HepG2 (cell line): Measurements from ENCODE around the gene YBX2. TPM values are rescaled to one million over a fixed set of nuclear protein-coding genes. Genes with fewer than 3 reads are reported as not detected.

Source experiments
- ATF7-NPFF ChIP-seq: sonication (generic); formaldehyde crosslinking; IDR thresholded peaks from 2 replicates; pipeline ENCODE4 v1.8.1; 2023; ENCODE audit warnings: mild to moderate bottlenecking, low read depth, missing genetic modification reagents, moderate library complexity
- BRCA1 ChIP-seq: sonication (generic); formaldehyde crosslinking; IDR thresholded peaks from 2 replicates; pipeline ENCODE4 v1.4.0; 2020; ENCODE audit warnings: missing genetic modification reagents
- DZIP1 ChIP-seq: sonication (generic); formaldehyde crosslinking; IDR thresholded peaks from 2 replicates; pipeline ENCODE4 v1.5.0; 2020; ENCODE audit warnings: mild to moderate bottlenecking, missing genetic modification reagents
- HNRNPL ChIP-seq: fragments of 200-400 bp; formaldehyde crosslinking; IDR thresholded peaks from 2 replicates; pipeline ENCODE4 v1.6.1; 2017; ENCODE audit warnings: mild to moderate bottlenecking, low read depth, low read length
- ISL2 ChIP-seq: sonication (generic); formaldehyde crosslinking; IDR thresholded peaks from 2 replicates; pipeline ENCODE4 v1.5.0; 2020; ENCODE audit warnings: missing genetic modification reagents
- MATR3 ChIP-seq: sonication (generic); formaldehyde crosslinking; IDR thresholded peaks from 2 replicates; pipeline ENCODE4 v1.4.0; 2020; ENCODE audit warnings: missing genetic modification reagents
- MED1 ChIP-seq: sonication (generic); formaldehyde crosslinking; IDR thresholded peaks from 2 replicates; pipeline ENCODE4 v1.4.0; 2020; ENCODE audit warnings: missing genetic modification reagents
- ZBTB37 ChIP-seq: sonication (generic); formaldehyde crosslinking; IDR thresholded peaks from 2 replicates; pipeline ENCODE4 v1.4.0; 2020; ENCODE audit warnings: mild to moderate bottlenecking, missing genetic modification reagents
- ZFP36L1 ChIP-seq: sonication (generic); formaldehyde crosslinking; IDR thresholded peaks from 2 replicates; pipeline ENCODE4 v1.8.0; 2022; ENCODE audit warnings: mild to moderate bottlenecking, missing genetic modification reagents, moderate library complexity
- ZNF251 ChIP-seq: sonication (generic); formaldehyde crosslinking; IDR thresholded peaks from 2 replicates; pipeline ENCODE4 v1.9.0; 2021; ENCODE audit warnings: mild to moderate bottlenecking, missing genetic modification reagents
- ZNF33B ChIP-seq: sonication (generic); formaldehyde crosslinking; IDR thresholded peaks from 2 replicates; pipeline ENCODE4 v1.5.1; 2020; ENCODE audit warnings: mild to moderate bottlenecking, missing genetic modification reagents
- ZNF589 ChIP-seq: sonication (generic); formaldehyde crosslinking; conservative IDR thresholded peaks from 2 replicates; pipeline ENCODE4 v1.8.0; 2022; ENCODE audit warnings: mild to moderate bottlenecking, moderate library complexity, missing genetic modification reagents
- ZSCAN29 ChIP-seq: sonication (generic); formaldehyde crosslinking; conservative IDR thresholded peaks from 2 replicates; pipeline ENCODE4 v1.4.0; 2020; ENCODE audit warnings: mild to moderate bottlenecking, missing genetic modification reagents
- polyA plus RNA-seq, 8 experiments: library from polyadenylated mRNA; depleted of rRNA in 3 of 8; stranded (reverse) in 7 of 8; unstranded in 1 of 8; fragments of >200 nt; fragmentation: Illumina TruSeq in 4 of 8; extraction: Trizol in 4 of 8; gene quantifications; 2 replicates each; pipeline versions ENCODE4 v1.2.1 to v1.2.3, GENCODE V29; 2011 to 2016; ENCODE audit warnings: low read depth in 4 of 8, missing spikeins in 1 of 8, mixed read lengths in 1 of 8; ENCODE audit not compliant: insufficient read depth in 1 of 8
- total RNA-seq, 5 experiments: library from RNA; depleted of rRNA; stranded (reverse); fragments of >200 nt; fragmentation: Illumina TruSeq; extraction: Trizol; gene quantifications; 2 replicates each; pipeline ENCODE4 v1.2.3, GENCODE V29; 2016; ENCODE audit warnings: low read depth in 1 of 5
- TF ChIP-seq, protein P1 (sequence below): sonication (generic); formaldehyde crosslinking; IDR thresholded peaks from 2 replicates; pipeline ENCODE4 v1.5.0; 2020; ENCODE audit warnings: mild to moderate bottlenecking, missing genetic modification reagents
- TF ChIP-seq, protein P2 (sequence below): sonication (generic); formaldehyde crosslinking; IDR thresholded peaks from 2 replicates; pipeline ENCODE4 v1.5.0; 2020; ENCODE audit warnings: mild to moderate bottlenecking, missing genetic modification reagents, moderate library complexity

The YBX2 gene
- total and polyA plus RNA-seq, 2 of the 13 experiments (the other 11 are each of a cell fraction or from before 2014, with no cell fraction given): 0.12 to 0.22 TPM

DNA sequence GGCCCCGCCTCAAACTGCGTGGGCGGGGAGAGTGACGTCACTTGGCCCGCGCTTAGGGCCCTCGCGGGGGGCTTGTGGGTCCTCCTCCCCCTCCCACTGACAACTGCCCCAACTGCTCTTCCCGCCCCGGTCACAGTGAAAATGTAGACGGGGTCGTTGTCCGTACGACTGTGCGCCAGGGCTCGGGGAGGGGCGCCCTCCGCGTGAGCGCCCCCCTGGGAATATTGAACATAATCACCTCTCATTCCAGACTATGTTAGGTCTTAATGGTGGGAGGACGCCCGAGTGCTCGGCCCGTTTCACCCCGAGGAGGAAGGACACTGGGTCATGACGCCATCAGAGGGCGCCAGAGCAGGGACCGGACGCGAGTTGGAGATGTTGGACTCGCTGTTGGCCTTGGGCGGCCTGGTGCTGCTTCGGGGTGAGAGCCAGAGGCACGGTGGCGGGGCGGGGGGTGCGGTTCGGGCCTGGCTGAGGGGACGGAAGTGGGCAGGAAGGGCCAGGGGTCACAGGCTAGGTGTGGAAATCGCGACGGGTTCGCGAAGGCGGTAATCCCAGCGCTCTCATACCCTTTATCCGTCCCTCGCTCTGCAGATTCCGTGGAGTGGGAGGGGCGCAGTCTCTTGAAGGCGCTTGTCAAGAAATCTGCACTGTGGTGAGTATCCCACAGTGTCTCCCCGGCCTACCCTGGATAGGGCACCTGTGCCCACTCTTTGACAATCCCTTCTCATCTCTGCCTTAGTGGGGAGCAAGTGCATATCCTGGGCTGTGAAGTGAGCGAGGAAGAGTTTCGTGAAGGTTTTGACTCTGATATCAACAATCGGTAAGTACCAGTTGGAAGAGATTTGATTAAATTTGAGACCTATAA lies 42.0 kb downstream of the YBX2 start, which contains the start of gene ELP5 (continued):
- TF ChIP-seq, protein P1, sequence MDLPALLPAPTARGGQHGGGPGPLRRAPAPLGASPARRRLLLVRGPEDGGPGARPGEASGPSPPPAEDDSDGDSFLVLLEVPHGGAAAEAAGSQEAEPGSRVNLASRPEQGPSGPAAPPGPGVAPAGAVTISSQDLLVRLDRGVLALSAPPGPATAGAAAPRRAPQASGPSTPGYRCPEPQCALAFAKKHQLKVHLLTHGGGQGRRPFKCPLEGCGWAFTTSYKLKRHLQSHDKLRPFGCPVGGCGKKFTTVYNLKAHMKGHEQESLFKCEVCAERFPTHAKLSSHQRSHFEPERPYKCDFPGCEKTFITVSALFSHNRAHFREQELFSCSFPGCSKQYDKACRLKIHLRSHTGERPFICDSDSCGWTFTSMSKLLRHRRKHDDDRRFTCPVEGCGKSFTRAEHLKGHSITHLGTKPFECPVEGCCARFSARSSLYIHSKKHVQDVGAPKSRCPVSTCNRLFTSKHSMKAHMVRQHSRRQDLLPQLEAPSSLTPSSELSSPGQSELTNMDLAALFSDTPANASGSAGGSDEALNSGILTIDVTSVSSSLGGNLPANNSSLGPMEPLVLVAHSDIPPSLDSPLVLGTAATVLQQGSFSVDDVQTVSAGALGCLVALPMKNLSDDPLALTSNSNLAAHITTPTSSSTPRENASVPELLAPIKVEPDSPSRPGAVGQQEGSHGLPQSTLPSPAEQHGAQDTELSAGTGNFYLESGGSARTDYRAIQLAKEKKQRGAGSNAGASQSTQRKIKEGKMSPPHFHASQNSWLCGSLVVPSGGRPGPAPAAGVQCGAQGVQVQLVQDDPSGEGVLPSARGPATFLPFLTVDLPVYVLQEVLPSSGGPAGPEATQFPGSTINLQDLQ: no peak
- TF ChIP-seq, protein P2, sequence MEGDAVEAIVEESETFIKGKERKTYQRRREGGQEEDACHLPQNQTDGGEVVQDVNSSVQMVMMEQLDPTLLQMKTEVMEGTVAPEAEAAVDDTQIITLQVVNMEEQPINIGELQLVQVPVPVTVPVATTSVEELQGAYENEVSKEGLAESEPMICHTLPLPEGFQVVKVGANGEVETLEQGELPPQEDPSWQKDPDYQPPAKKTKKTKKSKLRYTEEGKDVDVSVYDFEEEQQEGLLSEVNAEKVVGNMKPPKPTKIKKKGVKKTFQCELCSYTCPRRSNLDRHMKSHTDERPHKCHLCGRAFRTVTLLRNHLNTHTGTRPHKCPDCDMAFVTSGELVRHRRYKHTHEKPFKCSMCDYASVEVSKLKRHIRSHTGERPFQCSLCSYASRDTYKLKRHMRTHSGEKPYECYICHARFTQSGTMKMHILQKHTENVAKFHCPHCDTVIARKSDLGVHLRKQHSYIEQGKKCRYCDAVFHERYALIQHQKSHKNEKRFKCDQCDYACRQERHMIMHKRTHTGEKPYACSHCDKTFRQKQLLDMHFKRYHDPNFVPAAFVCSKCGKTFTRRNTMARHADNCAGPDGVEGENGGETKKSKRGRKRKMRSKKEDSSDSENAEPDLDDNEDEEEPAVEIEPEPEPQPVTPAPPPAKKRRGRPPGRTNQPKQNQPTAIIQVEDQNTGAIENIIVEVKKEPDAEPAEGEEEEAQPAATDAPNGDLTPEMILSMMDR (CRISPR knock-in tag): peak; percentile 96
- no peak for TF ChIP-seq ZBTB37 (CRISPR knock-in tag)
- no peak for TF ChIP-seq HNRNPL
- 0 out of 2 replicates have a peak, but pooled peaks have one; percentile 53 for TF ChIP-seq ZSCAN29 (CRISPR knock-in tag)
- no peak for TF ChIP-seq ISL2
- no peak for TF ChIP-seq ZNF33B
- no peak for TF ChIP-seq MATR3 (CRISPR knock-in tag)
- no peak for TF ChIP-seq ZNF251 (CRISPR knock-in tag)
- peak; percentile 76 for TF ChIP-seq MED1 (CRISPR knock-in tag)
- TF ChIP-seq ATF7-NPFF: peak; percentile 36; the same call in 1 of the 2 replicates
- peak; percentile 90 for TF ChIP-seq DZIP1
- 0 out of 2 replicates have a peak, but pooled peaks have one; percentile 39 for TF ChIP-seq ZNF589 (CRISPR knock-in tag)
- TF ChIP-seq ZFP36L1: 0 out of 2 replicates have a peak, but pooled peaks have one; percentile 27
- no peak for TF ChIP-seq BRCA1 (CRISPR knock-in tag)
